Liver (tissue), 9 donors: ENCODE data around the gene RNASE4. TPM values are rescaled to one million over a fixed set of nuclear protein-coding genes. Genes with fewer than 3 reads are reported as not detected.
"Not testable (repeated sequence)": the region's sequence is repeated elsewhere in the genome, so short reads cannot be mapped to it uniquely, and the experiment has no call there.

Source experiments
- DNase-seq: peaks from one replicate; pipeline ENCODE4 v3.0.0-alpha.2; 2017; ENCODE audit warnings: low spot score
- H3K27ac ChIP-seq, 2 donors: one replicate each; pipeline ENCODE4 v1.7.0; 2013; ENCODE audit warnings: inconsistent platforms in 2 of 2, low read length in 2 of 2, control low read depth in 1 of 2, low read depth in 1 of 2, mild to moderate bottlenecking in 1 of 2
- H3K27me3 ChIP-seq, 4 donors: one replicate each; pipeline versions ENCODE4 v1.6.1 to v1.7.0; 2013; ENCODE audit warnings: low read length in 3 of 4, inconsistent platforms in 1 of 4, mild to moderate bottlenecking in 1 of 4, moderate library complexity in 1 of 4; ENCODE audit not compliant: control insufficient read depth in 4 of 4, insufficient read depth in 4 of 4
- H3K36me3 ChIP-seq, 4 donors: one replicate each; pipeline versions ENCODE4 v1.6.1 to v1.7.0; 2013; ENCODE audit warnings: low read length in 3 of 4, mild to moderate bottlenecking in 3 of 4, low read depth in 1 of 4, moderate library complexity in 1 of 4; ENCODE audit not compliant: control insufficient read depth in 4 of 4, insufficient read depth in 3 of 4
- H3K4me1 ChIP-seq, 4 donors: one replicate each; pipeline versions ENCODE4 v1.6.1 to v1.7.0; 2013; ENCODE audit warnings: low read length in 3 of 4, mild to moderate bottlenecking in 3 of 4, moderate library complexity in 1 of 4; ENCODE audit not compliant: control insufficient read depth in 4 of 4, insufficient read depth in 4 of 4
- H3K4me3 ChIP-seq, 3 donors: one replicate each; pipeline versions ENCODE4 v1.6.1 to v1.7.0; 2013; ENCODE audit warnings: low read length in 3 of 3, control low read depth in 1 of 3, low read depth in 1 of 3, mild to moderate bottlenecking in 1 of 3
- H3K9ac ChIP-seq, 2 donors: one replicate each; pipeline ENCODE4 v1.7.0; 2013; ENCODE audit warnings: low read length in 2 of 2, mild to moderate bottlenecking in 2 of 2, moderate library complexity in 2 of 2, control low read depth in 1 of 2, low read depth in 1 of 2
- H3K9me3 ChIP-seq, 4 donors: one replicate each; pipeline versions ENCODE4 v1.6.1 to v1.7.0; 2013; ENCODE audit warnings: low read length in 3 of 4; ENCODE audit not compliant: control insufficient read depth in 4 of 4
- ATF3 ChIP-seq: IDR thresholded peaks from 2 replicates; pipeline ENCODE4 v1.6.1; 2016; ENCODE audit warnings: antibody characterized with exemption
- CTCF ChIP-seq: fragments of 150-350 bp; IDR thresholded peaks from 2 replicates; pipeline ENCODE4 v1.5.1; 2017; ENCODE audit warnings: improper control_type of control experiment, low read depth, low read length; ENCODE audit not compliant: missing input control
- FOXA1 ChIP-seq: IDR thresholded peaks from 2 replicates; pipeline ENCODE4 v1.6.1; 2016; ENCODE audit warnings: antibody characterized with exemption
- FOXA2 ChIP-seq: IDR thresholded peaks from 2 replicates; pipeline ENCODE4 v1.6.1; 2016; ENCODE audit warnings: antibody characterized with exemption
- GABPA ChIP-seq, 2 donors: IDR thresholded peaks in 1 of 2; conservative IDR thresholded peaks in 1 of 2; 2 replicates each; pipeline ENCODE4 v1.6.1; 2016; ENCODE audit warnings: antibody characterized with exemption in 2 of 2, mild to moderate bottlenecking in 1 of 2, moderate library complexity in 1 of 2
- HNF4A ChIP-seq, 2 donors: conservative IDR thresholded peaks; 2 replicates each; pipeline ENCODE4 v1.6.1; 2016; ENCODE audit warnings: antibody characterized with exemption in 2 of 2, mild to moderate bottlenecking in 2 of 2
- HNF4G ChIP-seq: IDR thresholded peaks from 2 replicates; pipeline ENCODE4 v1.6.1; 2016; ENCODE audit warnings: antibody characterized with exemption
- MAX ChIP-seq: IDR thresholded peaks from 2 replicates; pipeline ENCODE4 v1.6.1; 2016; ENCODE audit warnings: antibody characterized with exemption
- NR2F2 ChIP-seq: IDR thresholded peaks from 2 replicates; pipeline ENCODE4 v1.6.1; 2016; ENCODE audit warnings: antibody characterized with exemption
- RAD21 ChIP-seq, 2 donors: IDR thresholded peaks; 2 replicates each; pipeline ENCODE4 v1.6.1; 2016; ENCODE audit warnings: antibody characterized with exemption in 2 of 2, mild to moderate bottlenecking in 2 of 2
- REST ChIP-seq: IDR thresholded peaks from 2 replicates; pipeline ENCODE4 v1.6.1; 2016; ENCODE audit warnings: antibody characterized with exemption, mild to moderate bottlenecking
- RXRA ChIP-seq, 2 donors: IDR thresholded peaks; 2 replicates each; pipeline ENCODE4 v1.6.1; 2017 to 2018; ENCODE audit warnings: antibody characterized with exemption in 2 of 2, mild to moderate bottlenecking in 1 of 2
- SP1 ChIP-seq: IDR thresholded peaks from 2 replicates; pipeline ENCODE4 v1.6.1; 2018; ENCODE audit warnings: antibody characterized with exemption, mild to moderate bottlenecking
- YY1 ChIP-seq: IDR thresholded peaks from 2 replicates; pipeline ENCODE4 v1.6.1; 2016; ENCODE audit warnings: antibody characterized with exemption, mild to moderate bottlenecking
- ZBTB33 ChIP-seq: IDR thresholded peaks from 2 replicates; pipeline ENCODE4 v1.6.1; 2016; ENCODE audit warnings: antibody characterized with exemption
- WGBS: extraction: QIAGEN DNeasy Blood & Tissue Kit; methylation state at CpG from one replicate; pipeline ENCODE4 v1.1.7; 2013; 5-methylcytosine and 5-hydroxymethylcytosine counted together
- polyA plus RNA-seq, 2 donors: library from polyadenylated mRNA; stranded (reverse) in 1 of 2; unstranded in 1 of 2; fragments of 200-250 nt in 1 of 2; fragments of >200 nt in 1 of 2; fragmentation: Nextera tagmentation in 1 of 2; extraction: Ambion mirVana in 1 of 2; gene quantifications; one replicate each; pipeline versions ENCODE4 v1.2.1 to v1.2.3, GENCODE V29; 2013 to 2015
- total RNA-seq, 2 donors: library from RNA; depleted of rRNA; stranded (reverse); fragments of >200 nt; gene quantifications; one replicate each; pipeline ENCODE4 v1.2.3, GENCODE V29; 2014
- donor health status: healthy.
- donor health status: healthy.
- donor health status: healthy.
- donor health status: healthy.
- donor health status: healthy.

The RNASE4 gene
- total and polyA plus RNA-seq, 4 donors, result 129 to 319 (median 184) TPM

GRCh38 chr14:20641591-20641990 lies 42.8 kb upstream of the RNASE4 start, which contains the start of gene OR6S1:
TSS of gene OR6S1 (minus strand) at chr14:20641691. CDS start at chr14:20641691, 0 bp downstream.
- Histone ChIP-seq H3K36me3 (no peaks in the 10 kb centered on the region), H3K9ac (no peak within 1 kb of the TSS), H3K27ac (no peak within 1 kb of the TSS), H3K27me3 (peaks cover 0 to 6% (median 2%) of the 10 kb centered on the region in 4 donors), H3K4me3 (no peak within 1 kb of the TSS), H3K4me1 (no peaks in the 10 kb centered on the region), H3K9me3 (no peaks in the 10 kb centered on the region)
- TF ChIP-seq RAD21 (IDR thresholded peaks at IDR 0.05) (no peak), HNF4G (no peak), ATF3 (no peak), SP1 (no peak), HNF4A (conservative IDR thresholded peaks at IDR 0.05) (no peak), NR2F2 (no peak), MAX (no peak), RXRA (IDR thresholded peaks at IDR 0.05) (no peak), ZBTB33 (no peak), GABPA (IDR thresholded peaks at IDR 0.05 in 1 of 2, conservative IDR thresholded peaks at IDR 0.05 in 1 of 2) (no peak), REST (no peak), YY1 (no peak), CTCF (no peak), FOXA1 (no peak), FOXA2 (no peak)
- 88% methylated on average over 2 of the region's 2 CpGs for WGBS
- DNase-seq, result no peak

GRCh38 chr14:20642182-20642581 lies 42.2 kb upstream of the RNASE4 start:
- Histone ChIP-seq H3K36me3 (no peaks in the 10 kb centered on the region), H3K9ac (no peak overlapping the region), H3K4me1 (no peaks in the 10 kb centered on the region), H3K27me3 (peaks cover 0 to 6% (median 2%) of the 10 kb centered on the region in 4 donors), H3K4me3 (no peak overlapping the region), H3K27ac (no peak overlapping the region), H3K9me3 (no peaks in the 10 kb centered on the region)
- DNase-seq, result no peak
- TF ChIP-seq REST (no peak), RXRA (IDR thresholded peaks at IDR 0.05) (no peak), HNF4G (no peak), ATF3 (no peak), GABPA (IDR thresholded peaks at IDR 0.05 in 1 of 2, conservative IDR thresholded peaks at IDR 0.05 in 1 of 2) (no peak), FOXA1 (no peak)
- WGBS, result 92% methylated on average over 7 of the region's 7 CpGs

GRCh38 chr14:20642755-20643154 lies 41.6 kb upstream of the RNASE4 start:
- not testable (repeated sequence) for H3K9ac ChIP-seq, H3K4me3 ChIP-seq, H3K27ac ChIP-seq, H3K9me3 ChIP-seq, H3K4me1 ChIP-seq, H3K36me3 ChIP-seq, DNase-seq, H3K27me3 ChIP-seq
- 33% methylated on average over 3 of the region's 3 CpGs for WGBS
